Measurements from ENCODE around the gene TSPAN9.

The TSPAN9 gene

GRCh38 chr12:3077572-3078081, 448 bp downstream of the TSPAN9 start:
- DNase-seq (ENCODE audit: low spot score): no peak
- FAIRE-seq: no peak

- FAIRE-seq (no peak), DNase-seq (ENCODE audit: low spot score) (no peak)
Observed at GRCh38 chr12:3078086-3078820, 1.1 kb downstream of the TSPAN9 start.

- FAIRE-seq (no peak), DNase-seq (ENCODE audit: low spot score) (no peak)
Observed at GRCh38 chr12:3081091-3081490, 3.9 kb downstream of the TSPAN9 start.

DNA sequence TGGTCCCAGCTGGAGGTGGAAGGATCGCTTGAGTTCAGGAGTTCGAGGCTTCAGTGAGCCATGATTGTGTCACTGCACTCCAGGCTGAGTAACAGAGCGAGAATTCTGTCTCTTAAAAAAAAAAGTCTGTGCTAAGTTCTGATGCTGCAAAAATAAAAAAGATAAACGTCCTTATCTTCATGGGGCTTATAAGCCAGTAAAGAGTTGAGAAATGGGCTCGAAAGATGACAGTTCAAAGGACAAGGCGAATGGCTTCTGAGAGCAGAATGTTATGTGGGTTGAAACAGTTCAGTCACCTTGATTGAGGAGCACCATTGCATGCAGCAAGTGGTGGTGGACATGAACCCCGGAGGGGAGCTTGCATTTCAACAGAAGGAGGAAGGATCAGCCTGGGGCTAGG, 4.7 kb downstream of the TSPAN9 start:
- no peak for DNase-seq (ENCODE audit: low spot score)
- FAIRE-seq: no peak

- DNase-seq (ENCODE audit: low spot score): no peak
- no peak for FAIRE-seq
Observed at GRCh38 chr12:3083241-3083920, 6.2 kb downstream of the TSPAN9 start.

- FAIRE-seq: no peak
- DNase-seq (ENCODE audit: low spot score): no peak
Observed at GRCh38 chr12:3083921-3084347, 6.8 kb downstream of the TSPAN9 start.

DNA sequence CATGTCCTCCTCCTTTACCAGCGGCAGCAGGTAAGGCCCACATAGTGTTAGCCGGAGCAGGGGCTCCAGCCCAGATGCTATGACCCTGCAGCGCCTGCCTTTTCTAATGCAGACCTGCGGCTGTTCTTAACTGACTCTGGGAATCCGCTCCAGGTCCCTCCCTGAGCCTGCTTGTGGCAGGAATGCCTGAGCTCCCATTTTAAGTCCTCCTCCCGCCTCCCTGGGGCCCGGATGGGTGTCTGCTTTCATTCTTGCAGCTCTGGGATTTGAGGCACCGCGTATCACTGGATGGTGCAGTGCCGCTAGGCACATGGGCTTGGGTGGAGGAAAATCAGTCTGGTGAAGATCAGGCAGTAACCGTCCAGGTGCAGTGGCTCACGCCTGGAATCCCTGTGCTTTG, 7.6 kb downstream of the TSPAN9 start:
- FAIRE-seq (no peak), DNase-seq (ENCODE audit: low spot score) (no peak)

GRCh38 chr12:3085341-3086139, 8.4 kb downstream of the TSPAN9 start:
- FAIRE-seq: peak; percentile 26
- DNase-seq (ENCODE audit: low spot score): no peak

DNA sequence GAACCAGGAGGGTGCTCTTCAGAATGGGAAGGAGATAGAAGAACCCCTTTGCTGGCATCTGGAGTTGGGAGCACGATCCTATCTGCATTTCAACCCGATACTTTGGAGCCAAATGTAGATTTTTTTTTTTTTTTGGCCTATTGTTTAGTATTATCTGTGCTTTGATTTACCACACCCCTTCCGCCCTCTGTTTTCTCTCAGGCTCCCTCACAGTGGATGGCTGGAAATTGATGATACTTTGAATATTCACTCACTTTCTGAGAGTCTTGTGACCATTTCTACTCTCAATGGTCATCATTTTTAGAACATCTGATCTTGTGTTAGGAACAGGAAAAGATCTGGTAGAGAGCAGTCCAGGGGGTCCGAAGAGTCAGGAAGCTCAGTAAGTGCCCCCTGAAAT, 9.0 kb downstream of the TSPAN9 start:
- no peak for FAIRE-seq

DNA sequence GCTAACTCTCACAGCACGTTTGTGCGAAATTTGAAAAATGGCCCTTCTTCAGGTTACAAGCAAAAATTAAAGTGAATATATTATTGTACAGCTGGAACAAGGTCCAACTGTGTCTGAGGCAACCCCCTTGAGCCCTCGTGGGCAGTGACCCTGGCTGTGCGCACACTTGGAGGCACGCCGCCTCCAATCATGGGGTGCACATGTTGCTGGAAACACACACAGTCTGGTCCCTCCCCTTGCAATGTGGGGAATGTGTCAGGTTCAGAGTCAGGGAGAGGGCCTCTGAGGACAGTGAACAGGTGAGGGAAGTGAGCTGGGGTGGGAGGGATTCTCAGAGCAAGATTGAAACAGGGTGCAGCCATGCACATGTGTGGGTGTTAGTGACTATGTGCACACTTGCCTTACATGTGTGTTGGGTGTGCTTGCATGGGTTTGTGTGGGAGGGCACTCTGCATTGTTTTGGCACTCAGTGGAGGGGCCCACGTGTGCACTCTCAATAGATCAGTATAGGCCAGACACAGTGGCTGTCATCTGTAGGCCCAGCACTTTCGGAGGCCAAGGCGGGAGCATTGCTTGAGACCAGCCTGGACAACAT, 9.6 kb downstream of the TSPAN9 start:
- no peak for FAIRE-seq
- no peak for DNase-seq (ENCODE audit: low spot score)

More for the DNA sequence above, 9.0 kb downstream of the TSPAN9 start:
- no peak for DNase-seq (ENCODE audit: low spot score)

GRCh38 chr12:3087758-3088650, 10.8 kb downstream of the TSPAN9 start:
- FAIRE-seq (no peak), DNase-seq (ENCODE audit: low spot score) (no peak)

- DNase-seq (ENCODE audit: low spot score) (no peak), FAIRE-seq (no peak)
Observed at GRCh38 chr12:3089588-3089987, 12.4 kb downstream of the TSPAN9 start.

- FAIRE-seq (no peak), DNase-seq (ENCODE audit: low spot score) (no peak)
Observed at GRCh38 chr12:3090240-3091037, 13.3 kb downstream of the TSPAN9 start.

DNA sequence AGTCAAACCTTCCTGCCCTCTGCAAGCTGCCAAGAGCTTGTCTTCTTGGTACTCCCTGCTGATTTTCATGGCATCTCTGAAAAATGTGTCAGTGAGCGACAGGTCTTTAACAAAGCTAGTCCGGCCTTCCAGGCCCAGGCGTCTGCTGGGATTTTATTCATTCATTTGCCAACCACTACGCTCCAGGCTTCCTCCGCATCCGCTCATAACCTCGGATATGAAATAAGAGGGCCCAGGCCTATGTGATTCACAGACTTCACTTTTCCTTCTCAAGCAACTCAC, 13.8 kb downstream of the TSPAN9 start:
- no peak for DNase-seq (ENCODE audit: low spot score)
- no peak for FAIRE-seq

DNA sequence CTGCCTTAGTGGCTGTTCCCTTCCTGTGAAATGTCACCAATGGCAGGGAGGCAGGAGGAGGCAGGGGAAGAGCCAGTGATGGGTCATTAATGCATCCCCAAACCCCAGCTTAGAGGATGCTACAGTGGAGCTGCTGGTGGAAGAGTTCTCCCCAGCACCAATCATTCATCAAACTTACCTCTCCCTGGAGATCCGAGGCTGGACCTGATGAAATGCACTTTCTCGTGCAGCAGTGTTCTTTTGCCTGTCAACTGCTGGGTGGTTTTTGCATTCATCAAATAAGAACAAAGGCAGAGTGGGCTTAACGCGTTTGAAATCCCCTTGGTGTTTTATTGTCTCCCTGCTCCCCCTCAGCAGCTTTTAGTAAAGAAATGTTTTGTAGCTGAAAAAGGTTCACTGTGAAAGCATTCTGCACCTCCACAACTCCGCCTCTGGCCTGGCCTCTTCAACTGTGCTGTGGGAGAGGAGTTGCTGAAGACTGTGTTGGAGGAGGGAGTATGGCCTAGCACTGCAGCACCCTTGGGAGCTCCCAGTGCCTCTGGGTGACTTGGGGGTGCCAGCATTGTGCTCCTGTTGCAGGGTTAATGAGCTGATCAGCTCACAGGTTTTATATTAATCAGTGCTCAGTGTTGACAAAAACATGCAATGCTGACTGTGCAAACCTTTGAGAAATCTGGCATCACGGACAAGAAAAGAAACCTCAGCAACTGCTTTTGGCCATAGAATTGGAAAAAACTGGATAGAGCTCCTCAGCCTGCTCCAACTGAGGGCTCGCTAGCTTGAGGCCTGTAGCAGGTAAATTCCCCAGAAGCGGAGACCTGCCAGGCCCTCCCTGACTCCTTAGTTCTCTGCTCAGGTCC, 14.4 kb downstream of the TSPAN9 start:
- FAIRE-seq (no peak), DNase-seq (ENCODE audit: low spot score) (no peak)

DNA sequence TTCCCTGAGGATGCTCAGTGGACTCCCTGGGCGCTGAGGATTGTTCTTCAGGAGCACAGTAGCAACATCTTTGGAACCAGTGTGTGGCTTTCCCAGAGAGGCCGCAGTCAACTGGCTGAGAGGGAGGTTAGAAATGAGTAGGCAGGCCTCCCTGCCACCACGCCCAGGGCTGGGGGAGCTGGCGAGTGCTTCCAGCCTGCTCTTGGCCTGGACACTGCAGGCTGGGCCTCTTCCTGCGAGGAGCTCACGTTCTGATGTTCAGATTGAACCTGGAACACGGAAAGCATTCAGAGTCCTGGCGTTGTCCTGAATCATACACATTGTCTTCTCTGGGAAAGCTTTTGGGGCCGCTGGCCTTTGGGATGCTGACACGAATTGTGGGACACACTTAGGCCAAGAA, 15.6 kb downstream of the TSPAN9 start:
- FAIRE-seq (no peak), DNase-seq (ENCODE audit: low spot score) (no peak)

DNA sequence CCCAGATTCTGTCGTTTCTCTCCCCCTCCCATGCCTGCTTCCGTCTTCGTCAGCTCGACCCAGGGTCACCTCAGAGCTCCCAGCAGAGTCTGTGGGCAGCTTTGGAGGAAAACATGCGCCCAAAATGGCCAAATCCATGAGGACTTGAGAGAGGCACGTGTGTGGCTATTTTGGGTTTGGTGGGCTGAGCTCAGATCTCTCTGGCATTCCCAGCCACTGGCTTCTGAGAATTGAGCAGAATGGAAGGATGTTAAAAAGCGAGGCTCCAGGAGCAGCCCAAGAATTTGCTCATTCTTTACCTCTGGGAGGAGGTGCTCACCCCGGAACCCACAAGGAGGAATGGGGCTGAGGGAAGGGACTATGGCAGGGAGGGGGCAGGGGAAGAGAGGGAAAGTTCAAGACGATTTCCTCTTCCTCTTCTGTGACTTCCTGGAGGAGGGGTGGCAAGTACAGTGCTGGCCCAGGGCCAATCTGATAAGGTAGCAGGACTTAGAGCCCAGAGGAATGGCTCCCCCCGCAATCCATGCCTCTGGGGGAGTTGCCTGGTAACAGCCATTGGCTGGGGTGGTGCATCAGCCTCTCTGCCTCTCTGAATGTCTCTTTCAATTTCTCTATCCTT, 20.1 kb downstream of the TSPAN9 start:
- FAIRE-seq: no peak
- DNase-seq (ENCODE audit: low spot score): peak; percentile 16

DNA sequence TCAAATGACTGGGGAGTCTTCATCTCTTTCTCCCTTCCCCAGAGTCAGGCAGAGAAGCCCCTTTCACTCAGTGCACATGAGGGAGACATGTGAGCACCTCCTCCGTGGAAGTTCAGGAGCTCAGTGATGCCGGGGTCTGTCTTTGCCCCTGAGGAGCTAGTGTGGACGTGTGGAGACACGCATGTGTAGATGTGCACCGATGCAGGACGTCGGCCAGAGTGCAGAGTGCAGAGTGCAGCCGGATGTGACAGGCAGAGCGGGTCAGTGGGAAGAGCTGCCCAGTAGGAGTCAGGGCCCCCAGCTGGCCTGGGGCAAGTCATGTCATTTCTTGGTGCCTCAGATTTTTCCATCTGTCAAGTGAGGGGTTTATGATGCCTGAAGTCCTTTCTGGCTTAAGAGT, 20.7 kb downstream of the TSPAN9 start:
- FAIRE-seq: no peak

GRCh38 chr12:3098436-3098835, 21.3 kb downstream of the TSPAN9 start:
- FAIRE-seq: no peak

More for the DNA sequence above, 20.7 kb downstream of the TSPAN9 start:
- DNase-seq (ENCODE audit: low spot score): peak; percentile 18

More at GRCh38 chr12:3098436-3098835, 21.3 kb downstream of the TSPAN9 start:
- no peak for DNase-seq (ENCODE audit: low spot score)

Measured in RCC 7860 (cell line).